ENCODE data around the gene FCHSD2.
A peak's percentile ranks its signal among the peaks of the same experiment; 100 is the strongest.
"Not testable (repeated sequence)": the region's sequence is repeated elsewhere in the genome, so short reads cannot be mapped to it uniquely, and the experiment has no call there.

The FCHSD2 gene

GRCh38 chr11:72811686-72812085, 330.4 kb downstream of the FCHSD2 start:
- H3K4me1 ChIP-seq (ENCODE audit: control insufficient read depth, insufficient read depth, low read length); H3K9ac ChIP-seq (ENCODE audit: low read depth, low read length); H3K9me3 ChIP-seq (ENCODE audit: control insufficient read depth, insufficient read depth, low read length); H3K36me3 ChIP-seq (ENCODE audit: control insufficient read depth, insufficient read depth, low read length); H3K4me3 ChIP-seq (ENCODE audit: low read depth, low read length); H3K27me3 ChIP-seq (ENCODE audit: control insufficient read depth, insufficient read depth, low read length): not testable (repeated sequence)

GRCh38 chr11:72808331-72808798, 333.8 kb downstream of the FCHSD2 start:
- Histone ChIP-seq H3K9ac (ENCODE audit: low read depth, low read length) (no peak overlapping the region), H3K4me1 (ENCODE audit: control insufficient read depth, insufficient read depth, low read length) (peaks cover 3% of the 10 kb centered on the region), H3K27me3 (ENCODE audit: control insufficient read depth, insufficient read depth, low read length) (no peaks in the 10 kb centered on the region), H3K9me3 (ENCODE audit: control insufficient read depth, insufficient read depth, low read length) (no peaks in the 10 kb centered on the region), H3K4me3 (ENCODE audit: low read depth, low read length) (no peak overlapping the region), H3K36me3 (ENCODE audit: control insufficient read depth, insufficient read depth, low read length) (no peaks in the 10 kb centered on the region)

- Histone ChIP-seq H3K4me3 (ENCODE audit: low read depth, low read length) (no peak overlapping the region), H3K4me1 (ENCODE audit: control insufficient read depth, insufficient read depth, low read length) (peaks cover 3% of the 10 kb centered on the region), H3K36me3 (ENCODE audit: control insufficient read depth, insufficient read depth, low read length) (no peaks in the 10 kb centered on the region), H3K9ac (ENCODE audit: low read depth, low read length) (no peak overlapping the region), H3K9me3 (ENCODE audit: control insufficient read depth, insufficient read depth, low read length) (no peaks in the 10 kb centered on the region), H3K27me3 (ENCODE audit: control insufficient read depth, insufficient read depth, low read length) (no peaks in the 10 kb centered on the region)
Observed at GRCh38 chr11:72807792-72808191, 334.3 kb downstream of the FCHSD2 start.

GRCh38 chr11:72807021-72807693, 335.0 kb downstream of the FCHSD2 start:
- Histone ChIP-seq H3K9ac (ENCODE audit: low read depth, low read length) (no peak overlapping the region), H3K9me3 (ENCODE audit: control insufficient read depth, insufficient read depth, low read length) (no peaks in the 10 kb centered on the region), H3K27me3 (ENCODE audit: control insufficient read depth, insufficient read depth, low read length) (no peaks in the 10 kb centered on the region), H3K4me3 (ENCODE audit: low read depth, low read length) (no peak overlapping the region), H3K36me3 (ENCODE audit: control insufficient read depth, insufficient read depth, low read length) (no peaks in the 10 kb centered on the region), H3K4me1 (ENCODE audit: control insufficient read depth, insufficient read depth, low read length) (no peaks in the 10 kb centered on the region)

- not testable (repeated sequence) for H3K4me1 ChIP-seq (ENCODE audit: control insufficient read depth, insufficient read depth, low read length); H3K27me3 ChIP-seq (ENCODE audit: control insufficient read depth, insufficient read depth, low read length); H3K9me3 ChIP-seq (ENCODE audit: control insufficient read depth, insufficient read depth, low read length); H3K4me3 ChIP-seq (ENCODE audit: low read depth, low read length); H3K9ac ChIP-seq (ENCODE audit: low read depth, low read length); H3K36me3 ChIP-seq (ENCODE audit: control insufficient read depth, insufficient read depth, low read length)
Observed at GRCh38 chr11:72806378-72806777, 335.7 kb downstream of the FCHSD2 start.

GRCh38 chr11:72805216-72805615, 336.9 kb downstream of the FCHSD2 start:
- no peak overlapping the region for H3K9ac ChIP-seq (ENCODE audit: low read depth, low read length)
- no peaks in the 10 kb centered on the region for H3K27me3 ChIP-seq (ENCODE audit: control insufficient read depth, insufficient read depth, low read length)
- H3K36me3 ChIP-seq (ENCODE audit: control insufficient read depth, insufficient read depth, low read length) = no peaks in the 10 kb centered on the region
- no peak overlapping the region for H3K4me3 ChIP-seq (ENCODE audit: low read depth, low read length)
- H3K9me3 ChIP-seq (ENCODE audit: control insufficient read depth, insufficient read depth, low read length) = no peaks in the 10 kb centered on the region
- H3K4me1 ChIP-seq (ENCODE audit: control insufficient read depth, insufficient read depth, low read length) = no peaks in the 10 kb centered on the region

GRCh38 chr11:72802822-72803221, 339.3 kb downstream of the FCHSD2 start:
- H3K27me3 ChIP-seq (ENCODE audit: control insufficient read depth, insufficient read depth, low read length) = no peaks in the 10 kb centered on the region
- H3K36me3 ChIP-seq (ENCODE audit: control insufficient read depth, insufficient read depth, low read length) = no peaks in the 10 kb centered on the region
- no peak overlapping the region for H3K9ac ChIP-seq (ENCODE audit: low read depth, low read length)
- no peak overlapping the region for H3K4me3 ChIP-seq (ENCODE audit: low read depth, low read length)
- H3K4me1 ChIP-seq (ENCODE audit: control insufficient read depth, insufficient read depth, low read length) = peaks cover 4% of the 10 kb centered on the region
- no peaks in the 10 kb centered on the region for H3K9me3 ChIP-seq (ENCODE audit: control insufficient read depth, insufficient read depth, low read length)

GRCh38 chr11:72799441-72799840, 342.7 kb downstream of the FCHSD2 start:
- Histone ChIP-seq H3K4me1 (ENCODE audit: control insufficient read depth, insufficient read depth, low read length) (peaks cover 4% of the 10 kb centered on the region), H3K36me3 (ENCODE audit: control insufficient read depth, insufficient read depth, low read length) (no peaks in the 10 kb centered on the region), H3K27me3 (ENCODE audit: control insufficient read depth, insufficient read depth, low read length) (no peaks in the 10 kb centered on the region), H3K9ac (ENCODE audit: low read depth, low read length) (no peak overlapping the region), H3K4me3 (ENCODE audit: low read depth, low read length) (no peak overlapping the region), H3K9me3 (ENCODE audit: control insufficient read depth, insufficient read depth, low read length) (no peaks in the 10 kb centered on the region)

GRCh38 chr11:72798361-72798760, 343.8 kb downstream of the FCHSD2 start:
- H3K9me3 ChIP-seq (ENCODE audit: control insufficient read depth, insufficient read depth, low read length) = no peaks in the 10 kb centered on the region
- no peak overlapping the region for H3K4me3 ChIP-seq (ENCODE audit: low read depth, low read length)
- peaks cover 4% of the 10 kb centered on the region for H3K4me1 ChIP-seq (ENCODE audit: control insufficient read depth, insufficient read depth, low read length)
- H3K36me3 ChIP-seq (ENCODE audit: control insufficient read depth, insufficient read depth, low read length) = no peaks in the 10 kb centered on the region
- no peak overlapping the region for H3K9ac ChIP-seq (ENCODE audit: low read depth, low read length)
- no peaks in the 10 kb centered on the region for H3K27me3 ChIP-seq (ENCODE audit: control insufficient read depth, insufficient read depth, low read length)

- peak within 1 kb of the TSS; percentile 54 for H3K9ac ChIP-seq (ENCODE audit: low read depth, low read length)
- H3K9me3 ChIP-seq (ENCODE audit: control insufficient read depth, insufficient read depth, low read length) = no peaks in the 10 kb centered on the region
- peaks cover 8% of the 10 kb centered on the region for H3K4me1 ChIP-seq (ENCODE audit: control insufficient read depth, insufficient read depth, low read length)
- H3K27me3 ChIP-seq (ENCODE audit: control insufficient read depth, insufficient read depth, low read length) = no peaks in the 10 kb centered on the region
- peak within 1 kb of the TSS; percentile 71 for H3K4me3 ChIP-seq (ENCODE audit: low read depth, low read length)
- no peaks in the 10 kb centered on the region for H3K36me3 ChIP-seq (ENCODE audit: control insufficient read depth, insufficient read depth, low read length)
Observed at GRCh38 chr11:72793425-72794367, 348.4 kb downstream of the FCHSD2 start, which contains the start of gene STARD10. TSS of gene STARD10 (minus strand) at chr11:72794047. CDS start at chr11:72781181, 12,866 bp downstream.

- H3K4me1 ChIP-seq (ENCODE audit: control insufficient read depth, insufficient read depth, low read length) = peaks cover 5% of the 10 kb centered on the region
- H3K9ac ChIP-seq (ENCODE audit: low read depth, low read length) = no peak overlapping the region
- peak overlapping the region; percentile 71 for H3K4me3 ChIP-seq (ENCODE audit: low read depth, low read length)
- H3K27me3 ChIP-seq (ENCODE audit: control insufficient read depth, insufficient read depth, low read length) = no peaks in the 10 kb centered on the region
- no peaks in the 10 kb centered on the region for H3K9me3 ChIP-seq (ENCODE audit: control insufficient read depth, insufficient read depth, low read length)
- no peaks in the 10 kb centered on the region for H3K36me3 ChIP-seq (ENCODE audit: control insufficient read depth, insufficient read depth, low read length)
Observed at GRCh38 chr11:72793076-72793424, 349.1 kb downstream of the FCHSD2 start.
